Mammary epithelial cell (primary cell): ENCODE data around the gene ZSWIM3.

ENCODE experiments used
- EZH2 ChIP-seq: IDR thresholded peaks from 2 replicates; pipeline ENCODE4 v1.6.1; 2012; ENCODE audit warnings: low read length, inconsistent platforms, borderline replicate concordance
- TF ChIP-seq, protein P1 (sequence below), 2 donors: IDR thresholded peaks in 1 of 2; conservative IDR thresholded peaks in 1 of 2; 2 replicates each; pipeline ENCODE4 v1.5.1; 2011 to 2012; ENCODE audit warnings: inconsistent platforms in 2 of 2, low read length in 2 of 2, mild to moderate bottlenecking in 2 of 2, control low read depth in 1 of 2, low read depth in 1 of 2; ENCODE audit not compliant: insufficient read depth in 1 of 2; ENCODE audit errors: extremely low read depth in 1 of 2

DNA sequence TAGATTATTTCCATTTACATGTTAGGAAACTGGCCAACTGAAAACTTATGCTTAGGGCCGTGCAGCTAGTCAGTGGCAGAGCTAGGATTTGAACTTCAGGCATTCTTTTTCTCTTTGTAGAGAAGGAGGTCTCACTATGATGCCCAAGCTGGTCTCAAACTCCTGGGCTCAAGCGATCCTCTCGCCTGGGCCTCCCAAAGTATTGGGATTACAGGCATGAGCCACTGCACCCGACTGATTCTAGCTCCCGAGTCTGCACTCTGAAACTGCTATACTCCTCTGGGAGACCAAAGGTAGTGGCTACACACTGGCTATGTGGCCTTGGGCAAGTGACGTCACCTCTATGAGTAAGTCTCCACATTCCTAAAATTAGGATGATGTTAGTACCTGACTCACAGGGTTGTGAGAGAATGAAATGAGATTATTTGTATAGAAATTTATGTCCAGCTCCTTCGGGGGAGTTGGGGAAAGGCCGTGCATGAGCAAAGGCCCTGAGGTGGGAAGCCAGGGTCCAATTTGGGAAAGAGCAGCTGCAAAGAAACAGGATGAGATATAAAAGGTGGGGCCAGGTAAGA, 48.2 kb downstream of the ZSWIM3 start:
- TF ChIP-seq, protein P1, sequence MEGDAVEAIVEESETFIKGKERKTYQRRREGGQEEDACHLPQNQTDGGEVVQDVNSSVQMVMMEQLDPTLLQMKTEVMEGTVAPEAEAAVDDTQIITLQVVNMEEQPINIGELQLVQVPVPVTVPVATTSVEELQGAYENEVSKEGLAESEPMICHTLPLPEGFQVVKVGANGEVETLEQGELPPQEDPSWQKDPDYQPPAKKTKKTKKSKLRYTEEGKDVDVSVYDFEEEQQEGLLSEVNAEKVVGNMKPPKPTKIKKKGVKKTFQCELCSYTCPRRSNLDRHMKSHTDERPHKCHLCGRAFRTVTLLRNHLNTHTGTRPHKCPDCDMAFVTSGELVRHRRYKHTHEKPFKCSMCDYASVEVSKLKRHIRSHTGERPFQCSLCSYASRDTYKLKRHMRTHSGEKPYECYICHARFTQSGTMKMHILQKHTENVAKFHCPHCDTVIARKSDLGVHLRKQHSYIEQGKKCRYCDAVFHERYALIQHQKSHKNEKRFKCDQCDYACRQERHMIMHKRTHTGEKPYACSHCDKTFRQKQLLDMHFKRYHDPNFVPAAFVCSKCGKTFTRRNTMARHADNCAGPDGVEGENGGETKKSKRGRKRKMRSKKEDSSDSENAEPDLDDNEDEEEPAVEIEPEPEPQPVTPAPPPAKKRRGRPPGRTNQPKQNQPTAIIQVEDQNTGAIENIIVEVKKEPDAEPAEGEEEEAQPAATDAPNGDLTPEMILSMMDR (conservative IDR thresholded peaks at IDR 0.05 in 1 of 2, IDR thresholded peaks at IDR 0.05 in 1 of 2; ENCODE audit: extremely low read depth in 1 of 2, insufficient read depth in 1 of 2, low read depth in 1 of 2, low read length in 2 of 2), result no peak
- no peak for TF ChIP-seq EZH2
